Measurements from ENCODE around the gene VPS13D.

VPS13D gene

DNA sequence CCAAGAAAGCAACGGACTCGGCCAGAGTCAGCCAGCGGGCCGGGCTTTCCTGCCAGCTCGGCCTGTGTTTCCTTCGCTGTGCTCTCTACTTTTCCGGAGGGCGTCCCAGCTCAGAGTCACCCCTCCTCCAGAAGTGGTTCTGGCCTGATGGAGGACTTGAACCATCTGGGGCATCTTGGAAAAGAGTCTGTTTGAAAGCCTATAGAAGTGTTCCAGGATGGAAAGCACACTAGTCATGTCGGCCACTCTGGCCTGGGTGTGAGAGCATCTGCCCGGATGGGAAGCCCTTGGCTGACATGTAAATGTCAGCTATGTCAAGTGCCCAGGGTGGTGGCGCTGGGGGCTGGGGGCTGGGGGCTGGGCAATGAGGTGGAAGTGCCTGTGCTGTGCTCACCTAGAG, 274.8 kb downstream of the VPS13D start:
- TF ChIP-seq TEAD4 (IDR thresholded peaks at IDR 0.05) (no peak), FOXM1 (IDR thresholded peaks at IDR 0.05; ENCODE audit: borderline replicate concordance, low read depth) (no peak)

DNA sequence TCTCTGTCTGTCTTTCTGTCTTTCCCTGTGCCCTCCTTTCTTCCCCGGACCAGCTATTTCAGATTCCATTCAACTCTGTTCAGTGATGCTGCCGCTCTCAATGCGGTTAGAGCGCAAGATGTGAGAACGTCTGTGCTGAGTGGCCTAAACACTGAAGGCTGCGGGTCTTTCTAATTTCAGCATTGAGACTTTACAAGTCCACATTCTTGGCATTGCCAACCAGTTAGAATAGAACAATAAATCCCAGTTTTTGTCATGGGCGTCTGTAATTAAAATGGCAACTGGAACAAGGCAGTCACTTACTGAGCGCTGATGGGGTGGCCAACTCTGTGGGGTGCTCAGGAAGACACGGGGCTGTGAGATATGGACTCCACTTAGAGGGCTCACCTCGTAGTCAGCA, 275.4 kb downstream of the VPS13D start:
- no peak for TF ChIP-seq EP300 (IDR thresholded peaks at IDR 0.05; ENCODE audit: borderline replicate concordance)
- no peak for TF ChIP-seq TAF1 (IDR thresholded peaks at IDR 0.05; ENCODE audit: low read depth)
- no peak for TF ChIP-seq TEAD4 (IDR thresholded peaks at IDR 0.05)
- no peak for TF ChIP-seq YY1 (IDR thresholded peaks at IDR 0.05; ENCODE audit: low read depth)
- TF ChIP-seq, protein P1, sequence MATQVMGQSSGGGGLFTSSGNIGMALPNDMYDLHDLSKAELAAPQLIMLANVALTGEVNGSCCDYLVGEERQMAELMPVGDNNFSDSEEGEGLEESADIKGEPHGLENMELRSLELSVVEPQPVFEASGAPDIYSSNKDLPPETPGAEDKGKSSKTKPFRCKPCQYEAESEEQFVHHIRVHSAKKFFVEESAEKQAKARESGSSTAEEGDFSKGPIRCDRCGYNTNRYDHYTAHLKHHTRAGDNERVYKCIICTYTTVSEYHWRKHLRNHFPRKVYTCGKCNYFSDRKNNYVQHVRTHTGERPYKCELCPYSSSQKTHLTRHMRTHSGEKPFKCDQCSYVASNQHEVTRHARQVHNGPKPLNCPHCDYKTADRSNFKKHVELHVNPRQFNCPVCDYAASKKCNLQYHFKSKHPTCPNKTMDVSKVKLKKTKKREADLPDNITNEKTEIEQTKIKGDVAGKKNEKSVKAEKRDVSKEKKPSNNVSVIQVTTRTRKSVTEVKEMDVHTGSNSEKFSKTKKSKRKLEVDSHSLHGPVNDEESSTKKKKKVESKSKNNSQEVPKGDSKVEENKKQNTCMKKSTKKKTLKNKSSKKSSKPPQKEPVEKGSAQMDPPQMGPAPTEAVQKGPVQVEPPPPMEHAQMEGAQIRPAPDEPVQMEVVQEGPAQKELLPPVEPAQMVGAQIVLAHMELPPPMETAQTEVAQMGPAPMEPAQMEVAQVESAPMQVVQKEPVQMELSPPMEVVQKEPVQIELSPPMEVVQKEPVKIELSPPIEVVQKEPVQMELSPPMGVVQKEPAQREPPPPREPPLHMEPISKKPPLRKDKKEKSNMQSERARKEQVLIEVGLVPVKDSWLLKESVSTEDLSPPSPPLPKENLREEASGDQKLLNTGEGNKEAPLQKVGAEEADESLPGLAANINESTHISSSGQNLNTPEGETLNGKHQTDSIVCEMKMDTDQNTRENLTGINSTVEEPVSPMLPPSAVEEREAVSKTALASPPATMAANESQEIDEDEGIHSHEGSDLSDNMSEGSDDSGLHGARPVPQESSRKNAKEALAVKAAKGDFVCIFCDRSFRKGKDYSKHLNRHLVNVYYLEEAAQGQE (IDR thresholded peaks at IDR 0.05; ENCODE audit: low read depth) = no peak
- no peak for TF ChIP-seq EGR1 (IDR thresholded peaks at IDR 0.05)
- TF ChIP-seq, protein P2, sequence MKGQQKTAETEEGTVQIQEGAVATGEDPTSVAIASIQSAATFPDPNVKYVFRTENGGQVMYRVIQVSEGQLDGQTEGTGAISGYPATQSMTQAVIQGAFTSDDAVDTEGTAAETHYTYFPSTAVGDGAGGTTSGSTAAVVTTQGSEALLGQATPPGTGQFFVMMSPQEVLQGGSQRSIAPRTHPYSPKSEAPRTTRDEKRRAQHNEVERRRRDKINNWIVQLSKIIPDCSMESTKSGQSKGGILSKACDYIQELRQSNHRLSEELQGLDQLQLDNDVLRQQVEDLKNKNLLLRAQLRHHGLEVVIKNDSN (IDR thresholded peaks at IDR 0.05) = no peak
- no peak for TF ChIP-seq CEBPB (IDR thresholded peaks at IDR 0.05)
- TF ChIP-seq TCF12 (IDR thresholded peaks at IDR 0.05; ENCODE audit: low read depth) = no peak
- TF ChIP-seq ZBTB7A (IDR thresholded peaks at IDR 0.05; ENCODE audit: low read depth) = no peak
- TF ChIP-seq, protein P3, sequence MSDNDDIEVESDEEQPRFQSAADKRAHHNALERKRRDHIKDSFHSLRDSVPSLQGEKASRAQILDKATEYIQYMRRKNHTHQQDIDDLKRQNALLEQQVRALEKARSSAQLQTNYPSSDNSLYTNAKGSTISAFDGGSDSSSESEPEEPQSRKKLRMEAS (IDR thresholded peaks at IDR 0.05) = no peak
- TF ChIP-seq CREB1 (IDR thresholded peaks at IDR 0.05; ENCODE audit: low read depth) = no peak
- no peak for TF ChIP-seq RAD21 (IDR thresholded peaks at IDR 0.05; ENCODE audit: low read depth)
- TF ChIP-seq FOXM1 (IDR thresholded peaks at IDR 0.05; ENCODE audit: borderline replicate concordance, low read depth) = no peak
- no peak for TF ChIP-seq NFIC (IDR thresholded peaks at IDR 0.05)

DNA sequence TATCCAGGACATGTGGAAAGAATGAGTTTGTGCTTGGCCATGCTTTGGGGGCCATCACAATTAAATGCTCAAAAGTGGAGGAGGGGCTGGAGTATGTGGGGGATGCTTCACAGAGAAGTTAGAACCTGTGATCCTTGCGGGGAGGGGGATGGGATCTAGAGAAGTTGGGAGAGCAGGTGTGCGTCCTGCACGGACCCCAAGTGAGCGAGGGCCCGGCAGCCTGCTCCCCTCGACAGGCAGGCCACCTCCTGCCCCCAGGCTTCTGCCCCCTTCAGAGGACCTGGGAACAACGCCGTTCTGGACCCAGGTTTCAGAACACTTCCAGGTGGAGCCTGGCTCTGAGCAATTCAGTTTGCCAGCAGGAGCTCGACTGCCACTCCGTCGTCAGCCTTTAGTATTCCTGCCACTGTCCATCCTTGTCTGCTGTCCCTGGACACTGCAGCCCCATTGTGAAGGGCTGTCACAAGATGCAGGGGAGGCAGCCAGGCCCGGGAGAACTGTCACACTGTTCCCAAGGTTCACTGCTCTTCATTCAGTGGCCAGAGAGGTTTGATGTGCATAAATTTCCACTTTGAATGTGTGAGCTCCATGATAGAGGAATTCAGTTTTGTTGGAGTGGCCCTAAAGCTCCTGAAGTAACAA, 275.9 kb downstream of the VPS13D start:
- TF ChIP-seq NFIC (IDR thresholded peaks at IDR 0.05) (no peak), CREB1 (IDR thresholded peaks at IDR 0.05; ENCODE audit: low read depth) (no peak), ZBTB7A (IDR thresholded peaks at IDR 0.05; ENCODE audit: low read depth) (no peak), CEBPB (IDR thresholded peaks at IDR 0.05) (no peak), FOXM1 (IDR thresholded peaks at IDR 0.05; ENCODE audit: borderline replicate concordance, low read depth) (no peak), TEAD4 (IDR thresholded peaks at IDR 0.05) (no peak)

DNA sequence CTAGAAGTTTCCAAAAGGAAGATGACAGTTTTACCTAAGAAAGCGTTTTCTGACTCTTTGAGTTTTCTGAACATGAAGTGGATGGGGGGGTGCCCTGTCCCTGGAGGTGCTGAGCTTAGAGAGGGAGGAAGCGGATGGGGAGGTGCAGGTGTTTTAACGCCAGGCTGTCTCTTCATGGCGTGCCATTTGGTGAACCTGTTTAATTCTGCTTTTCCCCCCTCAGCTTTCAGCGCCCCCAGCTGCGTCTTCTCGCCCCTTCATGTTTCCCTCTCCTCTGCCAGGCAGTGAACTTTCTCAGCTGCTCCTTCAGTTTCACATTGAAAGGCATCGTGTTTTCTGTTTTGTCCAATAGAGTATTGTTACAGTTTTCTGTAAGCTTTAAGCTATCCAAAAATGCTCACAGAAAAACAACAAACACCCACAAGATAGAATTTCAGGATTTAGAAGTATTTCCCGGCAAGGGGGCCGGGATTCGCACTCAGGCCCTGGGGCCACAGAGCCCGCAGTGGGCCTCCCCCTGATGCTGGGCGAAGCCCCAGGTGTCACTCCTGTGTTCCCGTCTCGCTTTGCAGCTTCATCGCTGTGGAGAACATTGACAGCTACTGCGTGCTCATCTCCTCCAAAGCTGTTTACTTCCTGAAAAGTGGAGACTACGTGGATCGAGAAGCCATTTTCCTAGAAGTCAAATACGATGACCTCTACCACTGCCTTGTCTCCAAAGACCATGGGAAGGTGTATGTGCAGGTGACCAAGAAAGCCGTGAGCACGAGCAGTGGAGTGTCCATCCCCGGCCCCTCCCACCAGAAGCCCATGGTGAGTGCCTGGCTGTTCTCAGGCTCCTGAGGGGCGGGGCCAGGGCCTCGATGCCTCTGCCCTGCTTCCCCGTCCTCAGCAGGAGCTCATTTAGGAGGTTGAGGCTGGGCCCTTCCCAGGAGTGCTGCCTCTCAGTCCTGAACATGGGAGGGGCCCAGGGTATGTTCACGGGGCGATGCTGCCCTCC, 276.8 kb downstream of the VPS13D start:
- TF ChIP-seq, protein P3 (IDR thresholded peaks at IDR 0.05) = no peak
- TF ChIP-seq TCF12 (IDR thresholded peaks at IDR 0.05; ENCODE audit: low read depth) = no peak
- no peak for TF ChIP-seq EP300 (IDR thresholded peaks at IDR 0.05; ENCODE audit: borderline replicate concordance)
- TF ChIP-seq CREB1 (IDR thresholded peaks at IDR 0.05; ENCODE audit: low read depth) = no peak
- TF ChIP-seq CEBPB (IDR thresholded peaks at IDR 0.05) = no peak
- TF ChIP-seq YY1 (IDR thresholded peaks at IDR 0.05; ENCODE audit: low read depth) = no peak
- no peak for TF ChIP-seq ZBTB7A (IDR thresholded peaks at IDR 0.05; ENCODE audit: low read depth)
- TF ChIP-seq, protein P1 (IDR thresholded peaks at IDR 0.05; ENCODE audit: low read depth) = no peak
- no peak for TF ChIP-seq EGR1 (IDR thresholded peaks at IDR 0.05)
- TF ChIP-seq TAF1 (IDR thresholded peaks at IDR 0.05; ENCODE audit: low read depth) = no peak
- TF ChIP-seq RAD21 (IDR thresholded peaks at IDR 0.05; ENCODE audit: low read depth) = no peak
- no peak for TF ChIP-seq TEAD4 (IDR thresholded peaks at IDR 0.05)
- TF ChIP-seq, protein P2 (IDR thresholded peaks at IDR 0.05) = no peak
- TF ChIP-seq NFIC (IDR thresholded peaks at IDR 0.05) = no peak
- no peak for TF ChIP-seq FOXM1 (IDR thresholded peaks at IDR 0.05; ENCODE audit: borderline replicate concordance, low read depth)

DNA sequence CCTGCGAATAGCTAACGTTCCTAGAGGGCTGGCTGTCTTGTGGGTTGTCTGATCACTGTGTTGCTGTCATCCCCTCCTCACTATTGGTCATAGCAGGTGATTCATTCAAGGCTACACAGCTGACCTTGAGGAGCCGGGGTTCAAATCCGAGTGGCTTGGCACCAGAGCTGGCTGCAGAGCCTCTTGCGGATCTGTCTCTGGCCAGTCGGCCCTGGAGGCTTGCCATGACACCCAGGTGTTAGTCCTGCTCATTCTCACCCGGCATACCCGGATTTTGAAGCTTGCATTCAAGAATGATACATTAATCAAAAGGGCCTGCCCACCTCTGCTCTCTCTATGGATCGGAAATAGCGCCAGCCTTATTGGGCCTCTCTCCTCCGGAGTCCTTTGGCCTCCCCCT, 277.8 kb downstream of the VPS13D start:
- TF ChIP-seq FOXM1 (IDR thresholded peaks at IDR 0.05; ENCODE audit: borderline replicate concordance, low read depth) (no peak), CREB1 (IDR thresholded peaks at IDR 0.05; ENCODE audit: low read depth) (no peak), TEAD4 (IDR thresholded peaks at IDR 0.05) (no peak), CEBPB (IDR thresholded peaks at IDR 0.05) (no peak), TCF12 (IDR thresholded peaks at IDR 0.05; ENCODE audit: low read depth) (no peak), RAD21 (IDR thresholded peaks at IDR 0.05; ENCODE audit: low read depth) (no peak), EGR1 (IDR thresholded peaks at IDR 0.05) (no peak), NFIC (IDR thresholded peaks at IDR 0.05) (no peak), YY1 (IDR thresholded peaks at IDR 0.05; ENCODE audit: low read depth) (no peak), TAF1 (IDR thresholded peaks at IDR 0.05; ENCODE audit: low read depth) (no peak), ZBTB7A (IDR thresholded peaks at IDR 0.05; ENCODE audit: low read depth) (no peak), EP300 (IDR thresholded peaks at IDR 0.05; ENCODE audit: borderline replicate concordance) (no peak)
- TF ChIP-seq, protein P2 (IDR thresholded peaks at IDR 0.05) = no peak
- TF ChIP-seq, protein P1 (IDR thresholded peaks at IDR 0.05; ENCODE audit: low read depth) = no peak
- TF ChIP-seq, protein P3 (IDR thresholded peaks at IDR 0.05) = no peak
